NT2/D1 (cell line): Measurements from ENCODE around the gene ABCF3.

Source experiments
- SUZ12 ChIP-seq: IDR thresholded peaks from 2 replicates; pipeline ENCODE4 v1.6.1; 2011; ENCODE audit not compliant: insufficient read length, insufficient read depth; ENCODE audit errors: extremely low read depth
- YY1 ChIP-seq: IDR thresholded peaks from 2 replicates; pipeline ENCODE4 v1.6.1; 2011; ENCODE audit not compliant: insufficient read length, insufficient read depth
- ZNF274 ChIP-seq: IDR thresholded peaks from 2 replicates; pipeline ENCODE4 v1.6.1; 2011; ENCODE audit warnings: mild to moderate bottlenecking, low read depth, low read length

- TF ChIP-seq YY1 (no peak), ZNF274 (no peak), SUZ12 (no peak)
Observed at GRCh38 chr3:184175981-184176376, 10.0 kb upstream of the ABCF3 start.
